SK-N-SH (cell line): ENCODE data around the gene COX7C.

Source experiments
- ELF1 ChIP-seq: IDR thresholded peaks from 2 replicates; pipeline ENCODE4 v1.4.0; 2012
- EZH2phosphoT487 ChIP-seq: fragments of 200-600 bp; sonication (generic); IDR thresholded peaks from 2 replicates; pipeline ENCODE4 v1.6.1; 2017; ENCODE audit warnings: low read depth, mixed run types, mild to moderate bottlenecking, antibody characterized with exemption, moderate library complexity, borderline replicate concordance
- YY1 ChIP-seq: IDR thresholded peaks from 2 replicates; pipeline ENCODE4 v1.4.0; 2012; ENCODE audit warnings: low read depth, mild to moderate bottlenecking
- TF ChIP-seq, protein P1 (sequence below): fragments of 200-600 bp; sonication (generic); IDR thresholded peaks from 2 replicates; pipeline ENCODE4 v1.6.1; 2017; ENCODE audit warnings: antibody characterized with exemption, mild to moderate bottlenecking, moderate library complexity
- TF ChIP-seq, protein P2 (sequence below): IDR thresholded peaks from 2 replicates; pipeline ENCODE4; 2012
- TF ChIP-seq, protein P3 (sequence below): IDR thresholded peaks from 2 replicates; pipeline ENCODE4 v1.4.0; 2012; ENCODE audit warnings: low read depth, borderline replicate concordance

DNA sequence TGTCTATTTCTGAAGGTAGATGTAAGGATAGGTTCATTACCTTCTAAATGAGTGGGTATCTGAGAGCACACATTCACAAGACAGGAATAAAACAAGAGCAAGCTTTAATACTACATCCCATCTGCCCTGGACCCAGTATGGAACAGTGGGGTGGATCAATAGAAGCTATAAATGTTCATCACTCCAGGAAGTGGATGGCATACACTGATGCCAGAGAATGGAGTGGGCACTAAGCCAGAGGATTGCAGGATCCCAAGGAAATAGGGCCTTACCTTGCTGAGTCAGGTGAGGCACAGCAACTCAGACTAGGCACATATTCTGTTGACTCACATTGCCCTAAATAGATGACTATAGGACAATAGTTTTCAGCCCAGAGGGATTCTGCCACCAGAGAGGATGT, 21.3 kb upstream of the COX7C start:
- TF ChIP-seq, protein P1, sequence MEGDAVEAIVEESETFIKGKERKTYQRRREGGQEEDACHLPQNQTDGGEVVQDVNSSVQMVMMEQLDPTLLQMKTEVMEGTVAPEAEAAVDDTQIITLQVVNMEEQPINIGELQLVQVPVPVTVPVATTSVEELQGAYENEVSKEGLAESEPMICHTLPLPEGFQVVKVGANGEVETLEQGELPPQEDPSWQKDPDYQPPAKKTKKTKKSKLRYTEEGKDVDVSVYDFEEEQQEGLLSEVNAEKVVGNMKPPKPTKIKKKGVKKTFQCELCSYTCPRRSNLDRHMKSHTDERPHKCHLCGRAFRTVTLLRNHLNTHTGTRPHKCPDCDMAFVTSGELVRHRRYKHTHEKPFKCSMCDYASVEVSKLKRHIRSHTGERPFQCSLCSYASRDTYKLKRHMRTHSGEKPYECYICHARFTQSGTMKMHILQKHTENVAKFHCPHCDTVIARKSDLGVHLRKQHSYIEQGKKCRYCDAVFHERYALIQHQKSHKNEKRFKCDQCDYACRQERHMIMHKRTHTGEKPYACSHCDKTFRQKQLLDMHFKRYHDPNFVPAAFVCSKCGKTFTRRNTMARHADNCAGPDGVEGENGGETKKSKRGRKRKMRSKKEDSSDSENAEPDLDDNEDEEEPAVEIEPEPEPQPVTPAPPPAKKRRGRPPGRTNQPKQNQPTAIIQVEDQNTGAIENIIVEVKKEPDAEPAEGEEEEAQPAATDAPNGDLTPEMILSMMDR = no peak
- TF ChIP-seq YY1 (no peak), EZH2phosphoT487 (no peak), ELF1 (no peak)
- TF ChIP-seq, protein P2, sequence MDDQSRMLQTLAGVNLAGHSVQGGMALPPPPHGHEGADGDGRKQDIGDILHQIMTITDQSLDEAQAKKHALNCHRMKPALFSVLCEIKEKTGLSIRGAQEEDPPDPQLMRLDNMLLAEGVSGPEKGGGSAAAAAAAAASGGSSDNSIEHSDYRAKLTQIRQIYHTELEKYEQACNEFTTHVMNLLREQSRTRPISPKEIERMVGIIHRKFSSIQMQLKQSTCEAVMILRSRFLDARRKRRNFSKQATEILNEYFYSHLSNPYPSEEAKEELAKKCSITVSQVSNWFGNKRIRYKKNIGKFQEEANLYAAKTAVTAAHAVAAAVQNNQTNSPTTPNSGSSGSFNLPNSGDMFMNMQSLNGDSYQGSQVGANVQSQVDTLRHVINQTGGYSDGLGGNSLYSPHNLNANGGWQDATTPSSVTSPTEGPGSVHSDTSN = no peak
- TF ChIP-seq, protein P3, sequence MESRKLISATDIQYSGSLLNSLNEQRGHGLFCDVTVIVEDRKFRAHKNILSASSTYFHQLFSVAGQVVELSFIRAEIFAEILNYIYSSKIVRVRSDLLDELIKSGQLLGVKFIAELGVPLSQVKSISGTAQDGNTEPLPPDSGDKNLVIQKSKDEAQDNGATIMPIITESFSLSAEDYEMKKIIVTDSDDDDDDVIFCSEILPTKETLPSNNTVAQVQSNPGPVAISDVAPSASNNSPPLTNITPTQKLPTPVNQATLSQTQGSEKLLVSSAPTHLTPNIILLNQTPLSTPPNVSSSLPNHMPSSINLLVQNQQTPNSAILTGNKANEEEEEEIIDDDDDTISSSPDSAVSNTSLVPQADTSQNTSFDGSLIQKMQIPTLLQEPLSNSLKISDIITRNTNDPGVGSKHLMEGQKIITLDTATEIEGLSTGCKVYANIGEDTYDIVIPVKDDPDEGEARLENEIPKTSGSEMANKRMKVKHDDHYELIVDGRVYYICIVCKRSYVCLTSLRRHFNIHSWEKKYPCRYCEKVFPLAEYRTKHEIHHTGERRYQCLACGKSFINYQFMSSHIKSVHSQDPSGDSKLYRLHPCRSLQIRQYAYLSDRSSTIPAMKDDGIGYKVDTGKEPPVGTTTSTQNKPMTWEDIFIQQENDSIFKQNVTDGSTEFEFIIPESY = no peak
